Measurements from ENCODE around the gene PCA3. TPM values are rescaled to one million over a fixed set of nuclear protein-coding genes. Genes with fewer than 3 reads are reported as not detected.
A peak's percentile ranks its signal among the peaks of the same experiment; 100 is the strongest.

The PCA3 gene
- total and polyA plus RNA-seq, 3 donors from 2014 or later = 0.37 to 0.39 TPM; not detected in 1

- TF ChIP-seq POLR2A (IDR thresholded peaks at IDR 0.05) (no peak), CTCF (IDR thresholded peaks at IDR 0.05) (no peak)
- intact Hi-C loops (cut with DNase I; ENCODE audit: low total_unique reads) = loop anchor here (10.0 kb wide), 1 partner anchor 346 kb away; no protein-coding TSS in a partner anchor
Measured at GRCh38 chr9:76808636-76809035, 44.4 kb downstream of the PCA3 start.

GRCh38 chr9:76810377-76810957 lies 46.2 kb downstream of the PCA3 start:
- peak; percentile 61 for DNase-seq
- Histone ChIP-seq H3K27me3 (no peaks in the 10 kb centered on the region), H3K36me3 (ENCODE audit: low read depth, missing control alignments) (no peaks in the 10 kb centered on the region), H3K4me3 (no peak overlapping the region), H3K4me1 (no peaks in the 10 kb centered on the region), H3K9me3 (no peaks in the 10 kb centered on the region), H3K27ac (no peak overlapping the region)
- TF ChIP-seq POLR2A (IDR thresholded peaks at IDR 0.05) (no peak), CTCF (IDR thresholded peaks at IDR 0.05) (peak; percentile 70 to 87 (median 71))
- WGBS, 2 donors = 31 to 52% methylated on average over 2 of the region's 2 CpGs
- intact Hi-C loops (cut with DNase I; ENCODE audit: low total_unique reads) = loop anchor here (10.0 kb wide), 1 partner anchor 174 kb away; no protein-coding TSS in a partner anchor

More at GRCh38 chr9:76808636-76809035, 44.4 kb downstream of the PCA3 start:
- H3K36me3 ChIP-seq (ENCODE audit: low read depth, missing control alignments) = no peaks in the 10 kb centered on the region
- no peak overlapping the region for H3K27ac ChIP-seq
- no peak overlapping the region for H3K4me3 ChIP-seq
- no peak for DNase-seq
- H3K9me3 ChIP-seq = no peaks in the 10 kb centered on the region
- WGBS, 2 donors = 72 to 78% methylated on average over 5 of the region's 5 CpGs
- H3K4me1 ChIP-seq = no peaks in the 10 kb centered on the region
- H3K27me3 ChIP-seq = no peaks in the 10 kb centered on the region

GRCh38 chr9:76812591-76812990 lies 48.4 kb downstream of the PCA3 start:
- H3K27ac ChIP-seq = no peak overlapping the region
- 79 to 86% methylated on average over 6 of the region's 6 CpGs for WGBS, 2 donors
- TF ChIP-seq POLR2A (IDR thresholded peaks at IDR 0.05) = no peak
- no peak for TF ChIP-seq CTCF (IDR thresholded peaks at IDR 0.05)
- no peaks in the 10 kb centered on the region for H3K9me3 ChIP-seq
- H3K36me3 ChIP-seq (ENCODE audit: low read depth, missing control alignments) = no peaks in the 10 kb centered on the region
- no peaks in the 10 kb centered on the region for H3K4me1 ChIP-seq
- intact Hi-C loops (cut with DNase I; ENCODE audit: low total_unique reads) = loop anchor here (10.0 kb wide), 1 partner anchor 172 kb away; no protein-coding TSS in a partner anchor
- no peak for DNase-seq
- H3K27me3 ChIP-seq = no peaks in the 10 kb centered on the region
- no peak overlapping the region for H3K4me3 ChIP-seq

GRCh38 chr9:76817489-76817888 lies 53.3 kb downstream of the PCA3 start:
- H3K27ac ChIP-seq = no peak overlapping the region
- intact Hi-C loops (cut with DNase I; ENCODE audit: low total_unique reads) = loop anchor here (10.0 kb wide), 1 partner anchor 167 kb away; no protein-coding TSS in a partner anchor

More at GRCh38 chr9:76817489-76817888, 53.3 kb downstream of the PCA3 start:
- TF ChIP-seq CTCF (IDR thresholded peaks at IDR 0.05) = no peak
- TF ChIP-seq POLR2A (IDR thresholded peaks at IDR 0.05) = no peak
- H3K4me3 ChIP-seq = no peak overlapping the region
- DNase-seq = no peak
- no peaks in the 10 kb centered on the region for H3K4me1 ChIP-seq
- no peaks in the 10 kb centered on the region for H3K9me3 ChIP-seq
- no peaks in the 10 kb centered on the region for H3K27me3 ChIP-seq
- H3K36me3 ChIP-seq (ENCODE audit: low read depth, missing control alignments) = no peaks in the 10 kb centered on the region
- 91 to 97% methylated on average over 1 of the region's 1 CpG for whole genome bisulfite sequencing, 2 donors
